HG02840 (cell line): ENCODE data around the gene STK11IP.

Experiments
- ATAC-seq: cut with Tn5 transposase; IDR thresholded peaks from one replicate; pipeline ENCODE4 v1.9.1; 2021; ENCODE audit warnings: mild to moderate bottlenecking, moderate library complexity, moderate number of reproducible peaks; ENCODE audit not compliant: unreplicated experiment, low FRiP score

The STK11IP gene

DNA sequence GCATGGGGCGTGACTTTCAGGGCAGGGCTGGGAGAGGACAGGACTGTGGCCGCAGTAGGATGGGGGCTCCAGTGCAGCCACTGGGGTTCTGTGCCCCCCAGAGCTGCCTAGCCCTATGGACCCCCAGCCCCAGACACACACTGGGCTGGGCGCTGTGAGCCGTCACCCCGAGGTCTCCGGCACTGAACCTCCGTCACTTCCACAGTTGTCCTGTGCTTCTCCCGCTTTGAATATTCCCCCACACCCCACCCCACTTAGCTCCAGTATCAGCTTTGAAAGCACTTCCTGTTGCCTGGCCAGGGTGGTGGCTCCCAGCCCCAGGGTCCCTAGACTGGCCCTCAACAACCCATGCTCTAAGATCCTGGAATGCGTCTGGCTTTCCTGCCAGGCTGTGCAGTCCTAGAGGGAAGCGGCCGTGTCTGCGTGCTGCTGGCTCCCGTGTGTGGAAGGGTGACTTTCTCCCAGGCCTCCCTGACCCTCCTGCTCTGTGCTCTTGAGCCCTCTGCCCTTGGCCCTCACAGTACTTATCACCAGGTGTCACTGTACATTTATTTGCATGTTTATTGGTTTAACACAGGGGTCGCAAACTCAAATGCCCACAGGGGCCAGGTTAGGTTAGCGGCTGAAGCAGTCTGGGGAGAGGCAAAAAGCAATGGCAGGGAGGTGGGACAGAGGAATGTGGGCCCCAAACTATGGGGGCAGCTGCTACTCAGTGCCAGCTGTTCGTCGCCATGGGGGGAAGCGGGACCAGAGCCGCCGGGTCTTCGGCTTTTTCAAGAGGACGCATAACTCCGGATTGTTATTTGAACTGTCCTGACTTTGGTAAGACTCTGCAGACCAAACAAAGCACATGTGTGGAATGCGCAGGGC, 36.2 kb upstream of the STK11IP start:
- ATAC-seq: no peak

DNA sequence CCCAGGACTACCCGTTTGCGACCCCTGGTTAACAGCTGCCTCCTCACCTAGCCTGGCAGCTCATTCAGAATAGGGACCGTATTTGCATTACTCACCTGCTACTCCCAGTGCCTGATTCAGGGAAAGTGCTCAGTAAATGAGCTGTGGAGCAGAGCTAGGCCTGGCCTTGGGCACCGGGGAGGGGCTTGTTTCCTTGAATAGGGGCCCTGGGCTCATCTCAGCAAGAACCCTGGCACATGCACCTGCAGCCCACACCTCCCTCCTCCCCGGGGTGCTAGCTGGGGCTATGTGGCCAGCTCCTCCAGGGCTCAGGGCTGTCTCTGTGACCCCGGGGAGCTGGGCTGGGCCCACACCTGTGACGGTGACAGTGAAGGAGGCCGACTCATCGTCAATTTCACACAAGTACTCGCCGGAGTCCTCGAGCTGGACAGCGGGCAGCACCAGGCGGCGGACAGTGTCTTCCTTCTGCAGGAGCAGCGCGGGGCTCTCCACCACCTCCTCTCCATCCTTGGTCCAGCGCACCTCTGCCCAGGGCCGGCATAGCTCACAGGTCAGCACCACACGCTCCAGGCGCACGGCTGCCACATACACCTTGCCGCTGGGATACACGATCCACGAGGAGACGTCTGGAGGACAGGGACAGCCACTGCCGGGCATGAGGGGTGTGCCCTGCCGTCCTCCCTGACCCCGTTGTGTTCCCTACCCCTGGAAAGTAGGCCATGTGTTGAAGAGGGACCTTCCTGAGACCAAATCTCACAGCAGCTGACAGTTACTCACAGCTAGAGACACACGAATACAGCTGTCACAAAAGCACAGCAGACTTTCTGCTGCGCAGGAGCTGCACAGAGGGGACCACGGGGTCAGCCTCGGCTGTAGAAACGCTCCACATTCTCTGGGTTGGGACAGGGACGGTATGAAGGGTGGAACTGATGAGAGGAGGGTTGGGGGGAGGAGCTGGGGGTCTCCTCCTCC, 35.3 kb upstream of the STK11IP start:
- no peak for ATAC-seq

GRCh38 chr2:219563271-219563928, 34.3 kb upstream of the STK11IP start:
- ATAC-seq: no peak

DNA sequence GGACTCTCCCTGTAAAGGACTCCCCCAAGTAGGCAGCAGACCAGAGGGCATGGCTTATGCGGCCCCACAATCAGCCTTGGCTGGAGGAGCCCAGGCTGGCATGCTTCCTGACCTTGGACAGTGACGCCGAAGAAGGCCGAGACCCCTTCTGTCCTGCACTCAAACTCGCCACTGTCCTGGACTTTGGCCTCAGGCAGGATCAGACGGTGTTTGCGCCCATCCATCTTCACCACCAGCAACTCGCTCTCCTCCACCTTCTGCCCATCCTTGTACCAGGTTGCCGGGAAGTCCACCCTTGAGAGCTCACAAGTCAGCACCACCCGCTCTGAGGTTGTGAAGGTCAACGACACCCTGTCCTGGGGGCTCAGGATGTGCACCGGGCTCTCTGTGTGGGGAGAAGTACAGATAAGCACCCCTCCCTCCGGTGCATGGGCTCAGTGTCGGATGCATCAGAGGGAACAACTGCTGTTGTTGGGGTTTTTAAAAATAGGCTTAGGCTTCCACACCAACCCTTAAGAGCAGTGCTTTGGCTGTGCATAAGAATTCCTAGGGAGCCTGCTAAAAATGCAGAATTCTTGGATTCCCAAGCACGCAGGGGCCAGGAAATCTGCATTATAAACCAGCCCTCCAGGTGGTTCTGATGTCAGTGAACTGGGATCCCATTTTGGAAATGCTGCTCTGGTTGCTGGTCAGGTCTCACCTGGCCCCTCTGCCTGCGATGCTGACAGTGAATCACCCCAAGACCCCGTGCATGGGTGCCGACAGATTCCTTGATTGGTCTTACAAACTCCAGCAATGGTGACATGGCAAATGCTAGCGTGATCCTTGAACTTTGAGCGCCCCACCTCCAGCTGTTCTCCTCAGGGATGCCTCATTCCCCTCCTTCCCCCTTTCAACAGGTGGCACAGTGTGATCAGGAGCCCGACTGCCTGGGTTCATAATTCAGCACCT, 32.3 kb upstream of the STK11IP start:
- no peak for ATAC-seq

GRCh38 chr2:219566640-219567039, 31.0 kb upstream of the STK11IP start:
- no peak for ATAC-seq

GRCh38 chr2:219567131-219567530, 30.5 kb upstream of the STK11IP start:
- no peak for ATAC-seq

DNA sequence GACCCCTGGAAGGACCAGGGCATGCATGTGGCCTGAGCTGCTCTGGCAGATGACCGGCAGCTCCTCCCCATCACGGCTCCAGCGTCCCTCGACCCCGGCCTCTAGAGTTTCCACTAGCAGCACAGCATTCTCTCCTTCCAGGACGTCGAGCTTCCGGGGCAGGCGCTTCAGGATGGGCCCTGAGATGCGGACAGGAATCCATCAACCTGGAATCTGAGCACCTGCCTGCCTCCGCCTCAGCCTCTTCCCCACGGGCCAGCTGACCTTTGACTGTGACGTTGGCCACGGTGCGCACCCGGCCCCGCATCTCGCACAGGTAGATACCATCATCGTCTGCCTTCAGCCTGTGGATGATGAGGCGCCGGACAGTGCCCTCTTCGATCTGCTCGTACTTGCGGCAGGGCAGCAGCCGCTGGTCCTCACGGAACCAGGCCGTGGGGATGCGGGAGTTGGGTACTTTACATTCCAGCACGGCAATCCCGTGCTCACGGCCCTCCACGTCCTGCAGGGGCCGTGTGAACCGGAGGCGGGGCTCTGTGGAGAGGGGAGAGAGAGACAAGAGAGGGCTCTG, 29.8 kb upstream of the STK11IP start:
- ATAC-seq: no peak

DNA sequence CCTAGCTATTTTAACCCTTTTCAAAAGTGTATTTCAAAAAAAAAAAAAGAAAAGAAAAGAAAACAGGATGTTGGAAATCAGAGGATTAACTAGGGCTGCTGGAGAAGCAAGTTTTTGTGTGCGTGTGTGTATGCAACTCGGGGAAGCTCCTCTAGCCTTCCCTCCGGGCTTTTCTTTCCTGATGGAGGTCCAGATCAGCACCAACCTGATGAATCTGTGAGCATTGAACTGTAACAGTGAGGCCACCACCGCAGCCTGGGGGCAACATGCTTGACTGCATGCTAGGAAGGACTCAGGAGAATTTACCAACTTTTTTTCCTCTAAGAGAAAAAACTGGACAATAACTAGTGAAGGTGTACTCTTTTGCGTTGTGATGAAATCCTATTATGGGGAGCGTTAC, 28.6 kb upstream of the STK11IP start:
- no peak for ATAC-seq

- no peak for ATAC-seq
These were observed 28.0 kb upstream of the STK11IP start for GRCh38 chr2:219569635-219570034.

DNA sequence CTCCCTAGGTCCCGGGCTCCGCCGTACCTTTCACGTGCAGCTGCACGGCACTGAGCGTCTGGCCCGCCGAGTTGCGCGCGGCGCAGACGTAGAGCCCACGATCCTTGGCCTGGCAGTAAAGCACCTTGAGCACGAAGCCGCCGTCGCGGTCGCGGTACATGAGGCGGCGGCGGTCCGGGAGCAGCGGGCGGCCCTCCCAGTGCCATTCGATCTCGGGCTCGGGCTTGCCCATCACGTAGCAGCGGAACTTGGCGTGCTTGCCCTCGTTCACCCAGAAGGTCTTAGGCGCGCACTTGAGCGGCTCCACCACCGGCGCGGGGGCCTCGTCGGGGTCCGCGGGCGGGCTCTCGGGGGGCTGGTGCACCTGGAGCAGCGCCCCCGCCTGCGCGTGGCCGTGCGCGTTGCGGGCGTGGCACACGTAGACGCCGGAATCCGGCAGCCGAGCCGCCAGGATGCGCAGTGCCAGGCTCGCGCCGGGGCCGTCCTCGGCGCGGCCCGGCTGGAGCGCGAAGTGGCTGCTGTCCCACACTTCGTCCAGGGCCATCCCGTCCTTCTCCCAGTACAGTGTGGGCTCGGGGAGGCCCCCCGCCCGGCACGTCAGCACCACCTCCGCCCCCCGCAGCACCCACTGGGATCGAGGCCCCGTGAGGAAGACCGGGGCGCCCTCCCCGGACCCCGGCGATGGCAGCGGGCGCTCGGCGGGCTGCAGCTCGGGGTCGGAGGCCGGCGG, 27.3 kb upstream of the STK11IP start:
- ATAC-seq: no peak

GRCh38 chr2:219570924-219571310, 26.7 kb upstream of the STK11IP start:
- ATAC-seq: no peak

DNA sequence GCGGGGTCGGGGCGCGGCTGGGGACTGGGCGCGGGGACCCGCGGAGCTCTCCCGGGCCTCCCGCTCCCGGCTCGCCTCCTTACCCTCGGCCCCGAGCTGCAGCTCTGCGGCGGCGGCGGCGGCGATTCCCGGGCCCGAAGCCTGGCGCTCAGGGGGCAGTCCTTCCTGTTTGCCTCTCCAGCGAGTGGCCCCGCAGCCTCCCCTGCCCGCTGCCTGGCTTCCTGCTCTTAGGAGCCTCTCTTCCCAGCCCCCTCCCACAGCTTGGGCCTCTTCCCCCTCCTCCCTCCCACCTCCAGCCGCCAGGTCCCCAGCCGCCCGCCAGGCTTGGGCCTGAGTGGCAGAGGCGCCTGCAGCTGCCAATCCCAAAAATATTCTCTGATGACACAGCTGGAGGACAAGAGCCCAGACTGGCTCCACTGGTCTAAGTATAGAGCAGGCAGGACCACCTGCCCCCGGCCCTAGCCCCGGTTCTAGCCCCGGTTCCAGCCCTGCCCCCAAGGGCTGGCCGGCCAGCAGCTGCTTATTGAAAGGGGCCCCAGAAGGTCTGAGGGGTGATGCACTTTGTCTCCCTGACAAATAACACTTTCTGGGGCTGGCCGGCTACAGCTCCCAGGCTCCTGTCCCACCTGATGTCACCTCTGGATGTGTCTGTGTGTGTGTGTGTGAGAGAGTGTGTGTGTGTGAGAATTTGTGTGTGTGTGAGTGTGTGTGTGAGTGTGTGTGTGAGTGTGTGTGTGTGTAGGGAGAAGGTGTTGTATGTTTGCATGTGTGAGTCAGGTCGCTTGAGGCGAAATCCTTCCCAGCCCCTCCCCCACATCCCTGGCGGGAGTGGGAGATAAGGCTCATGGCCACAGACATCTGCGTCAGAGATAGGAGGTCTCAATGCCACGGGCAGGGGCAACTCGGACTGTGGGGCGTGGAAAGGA, 26.1 kb upstream of the STK11IP start, which contains the start of gene OBSL1:
Gene OBSL1 (minus strand): TSS at position 229 of the 926 bp plus-strand sequence. CDS start 307 bp downstream, outside the sequence.
- no peak for ATAC-seq

DNA sequence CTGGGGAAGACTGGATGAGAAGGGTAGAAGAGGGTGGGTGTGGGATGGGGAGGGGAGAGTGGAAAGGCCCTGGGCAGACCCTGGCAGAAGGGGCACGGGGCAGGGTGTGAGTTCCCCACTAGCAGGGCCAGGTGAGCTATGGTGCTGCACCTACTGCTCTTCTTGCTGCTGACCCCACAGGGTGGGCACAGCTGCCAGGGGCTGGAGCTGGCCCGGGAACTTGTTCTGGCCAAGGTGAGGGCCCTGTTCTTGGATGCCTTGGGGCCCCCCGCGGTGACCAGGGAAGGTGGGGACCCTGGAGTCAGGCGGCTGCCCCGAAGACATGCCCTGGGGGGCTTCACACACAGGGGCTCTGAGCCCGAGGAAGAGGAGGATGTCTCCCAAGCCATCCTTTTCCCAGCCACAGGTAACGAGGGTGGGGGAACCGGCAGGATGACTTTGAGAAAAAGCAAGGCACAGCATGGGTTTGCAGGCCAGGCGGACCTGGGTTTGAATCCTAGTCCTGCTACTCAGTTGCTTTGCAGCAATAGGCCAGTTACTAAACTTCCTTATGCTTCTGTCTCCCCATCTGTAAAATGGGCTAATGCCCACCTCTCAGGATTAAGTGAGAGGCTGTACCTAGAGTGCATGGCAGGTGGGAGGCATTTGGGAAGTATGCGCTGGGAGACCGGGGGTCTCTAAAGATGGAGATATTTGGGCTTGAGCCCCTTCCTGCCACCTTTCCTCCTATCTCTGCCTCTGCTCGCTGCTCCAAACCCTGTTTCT, 25.2 kb upstream of the STK11IP start, which contains the start of gene INHA:
Gene INHA (plus strand): TSS at position 74 of the 765 bp plus-strand sequence. CDS start 65 bp downstream, at position 139.
- no peak for ATAC-seq

DNA sequence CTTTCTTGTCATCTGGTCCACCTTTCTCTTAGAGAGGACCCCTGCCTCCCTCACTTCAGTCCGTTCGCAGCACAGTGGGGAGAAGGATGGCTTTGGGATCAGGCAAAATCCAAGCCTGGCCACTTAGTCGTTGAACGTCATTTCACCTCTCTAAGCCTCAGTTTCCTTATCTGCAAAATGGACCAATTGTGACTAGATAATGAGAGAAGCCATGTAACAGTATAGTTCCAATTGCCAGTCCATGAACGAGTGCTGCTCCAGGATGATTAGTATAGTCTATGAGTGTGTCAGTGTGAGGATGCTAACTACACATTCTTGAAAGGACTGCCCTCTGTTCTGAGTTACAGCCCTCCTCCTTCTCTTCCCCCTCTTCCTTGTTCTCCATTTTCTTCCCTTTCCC, 24.5 kb upstream of the STK11IP start:
- no peak for ATAC-seq

DNA sequence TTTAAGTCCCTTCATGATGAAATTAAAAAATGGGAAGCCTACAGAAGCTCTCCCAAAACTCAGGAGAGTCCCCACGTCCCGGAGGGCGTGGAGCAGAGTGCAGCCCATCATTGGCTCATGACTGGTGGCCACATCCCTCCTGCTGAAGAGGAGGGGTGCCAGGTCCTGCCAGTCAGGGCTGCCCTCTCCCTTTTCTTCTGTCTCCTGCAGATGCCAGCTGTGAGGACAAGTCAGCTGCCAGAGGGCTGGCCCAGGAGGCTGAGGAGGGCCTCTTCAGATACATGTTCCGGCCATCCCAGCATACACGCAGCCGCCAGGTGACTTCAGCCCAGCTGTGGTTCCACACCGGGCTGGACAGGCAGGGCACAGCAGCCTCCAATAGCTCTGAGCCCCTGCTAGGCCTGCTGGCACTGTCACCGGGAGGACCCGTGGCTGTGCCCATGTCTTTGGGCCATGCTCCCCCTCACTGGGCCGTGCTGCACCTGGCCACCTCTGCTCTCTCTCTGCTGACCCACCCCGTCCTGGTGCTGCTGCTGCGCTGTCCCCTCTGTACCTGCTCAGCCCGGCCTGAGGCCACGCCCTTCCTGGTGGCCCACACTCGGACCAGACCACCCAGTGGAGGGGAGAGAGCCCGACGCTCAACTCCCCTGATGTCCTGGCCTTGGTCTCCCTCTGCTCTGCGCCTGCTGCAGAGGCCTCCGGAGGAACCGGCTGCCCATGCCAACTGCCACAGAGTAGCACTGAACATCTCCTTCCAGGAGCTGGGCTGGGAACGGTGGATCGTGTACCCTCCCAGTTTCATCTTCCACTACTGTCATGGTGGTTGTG, 23.0 kb upstream of the STK11IP start:
- ATAC-seq: no peak
